ENCODE results near the gene ASB4. TPM values are rescaled to one million over a fixed set of nuclear protein-coding genes. Genes with fewer than 3 reads are reported as not detected.

ASB4 gene
- total and polyA plus RNA-seq, 8 donors, result 0.03 to 1.7 (median 0.28) TPM; not detected in 4

DNA sequence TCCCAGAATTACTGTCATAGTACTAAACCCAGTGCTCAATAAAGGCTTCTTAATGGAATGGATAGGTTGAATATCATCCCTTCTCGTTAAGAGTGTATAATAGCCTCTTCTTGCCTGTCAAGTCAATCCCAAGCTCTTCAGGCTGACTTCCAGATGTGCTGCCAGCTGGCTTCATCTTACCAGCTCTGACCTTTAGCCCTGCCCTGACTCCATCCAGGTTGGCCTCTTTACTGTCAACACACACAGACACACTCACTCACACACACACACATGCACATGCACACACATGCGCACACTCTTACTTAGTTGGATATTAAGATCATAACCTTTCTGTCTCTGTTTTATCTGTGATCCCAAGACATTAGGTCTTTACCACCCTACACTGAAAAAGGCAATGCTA, 49.1 kb downstream of the ASB4 start:
- intact Hi-C loops (cut with DNase I; ENCODE audit: low total_unique reads), result no loop called here

DNA sequence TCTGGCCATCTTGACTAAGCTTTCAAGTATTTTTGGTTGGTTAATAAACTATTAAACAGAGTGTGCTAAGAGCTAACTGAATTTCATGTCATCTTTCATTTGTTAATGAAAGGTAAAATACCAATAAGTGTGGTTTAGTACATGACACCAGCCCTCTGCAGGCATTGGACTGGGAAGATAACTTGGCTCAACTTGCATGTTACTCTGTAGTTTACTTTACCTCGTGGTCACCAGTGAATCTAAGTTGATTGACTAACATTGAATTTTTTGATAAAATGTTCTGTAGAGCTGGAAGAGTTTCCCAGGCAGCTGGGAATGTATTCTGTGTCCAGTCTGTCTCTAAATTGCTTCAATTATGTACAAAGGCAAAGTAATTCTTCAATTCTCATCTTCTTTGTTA, 49.9 kb downstream of the ASB4 start:
- no peak overlapping the region for H3K4me3 ChIP-seq
- 5 to 25% (median 11%) methylated on average over 1 of the region's 1 CpG for WGBS, 5 donors
- H3K36me3 ChIP-seq, result no peaks in the 10 kb centered on the region
- no peaks in the 10 kb centered on the region for H3K9me3 ChIP-seq
- intact Hi-C loops (cut with DNase I; ENCODE audit: low total_unique reads), result no loop called here
- H3K4me1 ChIP-seq, result no peaks in the 10 kb centered on the region
- TF ChIP-seq POLR2A (IDR thresholded peaks at IDR 0.05) (no peak), POLR2AphosphoS5 (IDR thresholded peaks at IDR 0.05) (no peak), EP300 (IDR thresholded peaks at IDR 0.05) (no peak)
- TF ChIP-seq, protein P1, sequence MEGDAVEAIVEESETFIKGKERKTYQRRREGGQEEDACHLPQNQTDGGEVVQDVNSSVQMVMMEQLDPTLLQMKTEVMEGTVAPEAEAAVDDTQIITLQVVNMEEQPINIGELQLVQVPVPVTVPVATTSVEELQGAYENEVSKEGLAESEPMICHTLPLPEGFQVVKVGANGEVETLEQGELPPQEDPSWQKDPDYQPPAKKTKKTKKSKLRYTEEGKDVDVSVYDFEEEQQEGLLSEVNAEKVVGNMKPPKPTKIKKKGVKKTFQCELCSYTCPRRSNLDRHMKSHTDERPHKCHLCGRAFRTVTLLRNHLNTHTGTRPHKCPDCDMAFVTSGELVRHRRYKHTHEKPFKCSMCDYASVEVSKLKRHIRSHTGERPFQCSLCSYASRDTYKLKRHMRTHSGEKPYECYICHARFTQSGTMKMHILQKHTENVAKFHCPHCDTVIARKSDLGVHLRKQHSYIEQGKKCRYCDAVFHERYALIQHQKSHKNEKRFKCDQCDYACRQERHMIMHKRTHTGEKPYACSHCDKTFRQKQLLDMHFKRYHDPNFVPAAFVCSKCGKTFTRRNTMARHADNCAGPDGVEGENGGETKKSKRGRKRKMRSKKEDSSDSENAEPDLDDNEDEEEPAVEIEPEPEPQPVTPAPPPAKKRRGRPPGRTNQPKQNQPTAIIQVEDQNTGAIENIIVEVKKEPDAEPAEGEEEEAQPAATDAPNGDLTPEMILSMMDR (IDR thresholded peaks at IDR 0.05), result no peak
- H3K27ac ChIP-seq, result no peak overlapping the region
- DNase-seq, result no peak
- no peaks in the 10 kb centered on the region for H3K27me3 ChIP-seq

More for the DNA sequence above, 49.1 kb downstream of the ASB4 start:
- Histone ChIP-seq H3K9me3 (no peaks in the 10 kb centered on the region), H3K27ac (no peak overlapping the region), H3K4me3 (no peak overlapping the region), H3K36me3 (no peaks in the 10 kb centered on the region), H3K4me1 (no peaks in the 10 kb centered on the region), H3K27me3 (no peaks in the 10 kb centered on the region)
- TF ChIP-seq POLR2AphosphoS5 (IDR thresholded peaks at IDR 0.05), result no peak
- TF ChIP-seq, protein P1 (IDR thresholded peaks at IDR 0.05), result no peak
- DNase-seq, result no peak
- WGBS, 5 donors, result 76 to 86% (median 81%) methylated on average over 2 of the region's 2 CpGs

DNA sequence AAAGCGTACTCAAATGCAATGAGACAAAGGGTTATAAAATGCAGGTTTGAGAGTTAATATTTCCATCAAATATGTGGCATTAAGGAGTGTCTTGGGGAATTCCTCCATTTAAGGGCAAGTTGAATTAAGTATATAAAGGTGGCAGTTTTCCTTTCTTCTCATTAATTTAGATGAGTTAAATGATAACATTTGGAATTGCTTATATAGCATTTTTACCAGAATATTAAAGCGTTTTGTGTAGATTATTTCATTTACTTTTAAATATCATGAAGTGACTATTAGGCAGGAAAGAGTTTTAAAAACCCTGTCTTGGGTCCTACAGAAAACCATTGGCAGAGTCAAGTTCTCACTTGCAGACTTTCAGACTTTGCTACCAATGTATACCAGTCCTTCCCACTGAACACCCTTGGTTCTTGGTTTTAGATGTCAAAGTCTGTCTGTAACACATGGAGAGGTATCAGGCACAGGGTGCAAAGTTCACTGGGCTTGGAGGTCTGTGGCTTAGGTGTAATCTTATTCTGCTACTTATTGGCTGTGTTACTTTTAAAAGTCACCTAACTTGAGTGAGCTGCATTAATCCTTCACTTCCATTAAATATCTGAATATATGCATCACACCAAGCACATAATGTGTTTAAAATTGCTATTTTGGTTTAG, 51.0 kb downstream of the ASB4 start:
- peak in 1 of 2 donors; percentile 33 for DNase-seq
- Histone ChIP-seq H3K9me3 (no peaks in the 10 kb centered on the region), H3K27ac (no peak overlapping the region), H3K27me3 (no peaks in the 10 kb centered on the region), H3K36me3 (no peaks in the 10 kb centered on the region), H3K4me3 (no peak overlapping the region), H3K4me1 (no peaks in the 10 kb centered on the region)
- WGBS, 5 donors, result 88 to 98% (median 91%) methylated on average over 2 of the region's 2 CpGs
- TF ChIP-seq EP300 (IDR thresholded peaks at IDR 0.05), result no peak
- no peak for TF ChIP-seq POLR2A (IDR thresholded peaks at IDR 0.05)
- TF ChIP-seq POLR2AphosphoS5 (IDR thresholded peaks at IDR 0.05), result no peak
- TF ChIP-seq, protein P1 (IDR thresholded peaks at IDR 0.05), result no peak
- intact Hi-C loops (cut with DNase I; ENCODE audit: low total_unique reads), result no loop called here

DNA sequence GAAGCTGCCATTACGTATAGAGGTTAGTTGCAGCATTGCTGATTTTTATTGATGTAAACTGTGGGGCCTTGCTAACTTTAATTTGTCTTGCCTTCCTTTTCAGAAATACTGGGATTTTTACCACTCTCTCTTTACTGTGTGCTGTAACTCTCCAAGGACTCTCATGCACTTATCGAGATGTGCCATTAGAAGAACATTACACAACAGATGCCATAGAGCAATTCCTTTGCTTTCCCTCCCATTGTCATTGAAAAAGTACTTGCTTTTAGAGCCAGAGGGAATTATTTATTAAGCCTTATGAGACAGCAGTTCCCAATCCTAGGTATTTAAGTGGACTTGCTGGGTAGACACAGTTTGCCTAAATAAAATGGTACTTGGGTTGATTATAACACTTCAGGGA, 51.7 kb downstream of the ASB4 start:
- Histone ChIP-seq H3K9me3 (no peaks in the 10 kb centered on the region), H3K36me3 (no peaks in the 10 kb centered on the region), H3K27ac (no peak overlapping the region), H3K4me1 (no peaks in the 10 kb centered on the region), H3K27me3 (no peaks in the 10 kb centered on the region), H3K4me3 (no peak overlapping the region)
- DNase-seq, result no peak
- intact Hi-C loops (cut with DNase I; ENCODE audit: low total_unique reads), result no loop called here
- TF ChIP-seq POLR2A (IDR thresholded peaks at IDR 0.05), result no peak
- 83 to 97% (median 95%) methylated on average over 2 of the region's 2 CpGs for WGBS, 5 donors

DNA sequence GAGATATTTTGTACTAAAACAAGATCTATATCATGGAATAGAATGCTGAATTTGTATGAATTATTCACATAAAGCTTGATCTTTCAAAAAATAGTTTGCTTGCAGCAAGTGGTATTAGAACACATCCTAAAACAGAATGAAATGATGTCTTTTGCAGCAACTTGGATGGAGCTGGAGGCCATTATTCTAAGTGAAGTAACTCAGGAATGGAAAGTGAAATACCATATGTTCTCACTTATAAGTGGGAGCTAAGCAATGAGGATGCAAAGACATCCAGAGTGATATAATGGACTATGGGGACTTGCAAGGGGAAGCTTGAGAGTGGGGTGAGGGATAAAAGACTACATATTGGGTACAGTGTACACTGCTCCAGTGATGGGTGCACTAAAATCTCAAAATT, 53.7 kb downstream of the ASB4 start:
- Histone ChIP-seq H3K4me3 (no peak overlapping the region), H3K27me3 (no peaks in the 10 kb centered on the region), H3K4me1 (peaks cover 0 to 4% (median under 1%) of the 10 kb centered on the region in 4 donors), H3K9me3 (no peaks in the 10 kb centered on the region), H3K36me3 (no peaks in the 10 kb centered on the region), H3K27ac (no peak overlapping the region)
- no peak for TF ChIP-seq POLR2AphosphoS5 (IDR thresholded peaks at IDR 0.05)
- TF ChIP-seq EP300 (IDR thresholded peaks at IDR 0.05), result no peak
- TF ChIP-seq, protein P1 (IDR thresholded peaks at IDR 0.05), result no peak
- TF ChIP-seq POLR2A (IDR thresholded peaks at IDR 0.05), result no peak
- DNase-seq, result no peak
- intact Hi-C loops (cut with DNase I; ENCODE audit: low total_unique reads), result no loop called here

Measured in stomach (tissue), 9 donors.